H9 (cell line): ENCODE data around the gene ABCA3. TPM values are rescaled to one million over a fixed set of nuclear protein-coding genes. Genes with fewer than 3 reads are reported as not detected.
A peak's percentile ranks its signal among the peaks of the same experiment; 100 is the strongest.

Experiments used
- DNase-seq: peaks from one replicate; pipeline ENCODE4 v3.0.0-alpha.2; 2017
- H2AFZ ChIP-seq: one replicate; pipeline ENCODE4 v1.6.1; 2013; ENCODE audit warnings: mild to moderate bottlenecking, low read length, control low read depth, moderate library complexity
- H2AK5ac ChIP-seq: 2 replicates; pipeline ENCODE4 v1.6.1; 2013; ENCODE audit warnings: low read length, control low read depth, mixed read lengths; ENCODE audit not compliant: insufficient read length
- H2BK120ac ChIP-seq: one replicate; pipeline ENCODE4 v1.6.1; 2013; ENCODE audit warnings: low read depth, mild to moderate bottlenecking, low read length, control low read depth, inconsistent platforms; ENCODE audit not compliant: poor library complexity, severe bottlenecking
- H2BK12ac ChIP-seq: 2 replicates; pipeline ENCODE4 v1.6.1; 2013; ENCODE audit warnings: low read length, control low read depth, mixed read lengths, low read depth; ENCODE audit not compliant: insufficient read length
- H2BK15ac ChIP-seq: 2 replicates; pipeline ENCODE4 v1.6.1; 2013; ENCODE audit warnings: low read depth, low read length, control low read depth
- H2BK20ac ChIP-seq: one replicate; pipeline ENCODE4 v1.6.1; 2013; ENCODE audit warnings: low read depth, mild to moderate bottlenecking, low read length, control low read depth, inconsistent platforms; ENCODE audit not compliant: poor library complexity, severe bottlenecking
- H2BK5ac ChIP-seq: 2 replicates; pipeline ENCODE4 v1.6.1; 2013; ENCODE audit warnings: low read length, control low read depth, mixed read lengths; ENCODE audit not compliant: insufficient read length
- H3K14ac ChIP-seq: 2 replicates; pipeline ENCODE4 v1.6.1; 2013; ENCODE audit warnings: low read length, control low read depth; ENCODE audit not compliant: insufficient read depth
- H3K18ac ChIP-seq: 2 replicates; pipeline ENCODE4 v1.6.1; 2013; ENCODE audit warnings: low read depth, mild to moderate bottlenecking, mixed read lengths, low read length, control low read depth; ENCODE audit not compliant: insufficient read length
- H3K23ac ChIP-seq: 2 replicates; pipeline ENCODE4 v1.6.1; 2013; ENCODE audit warnings: low read length, control low read depth, mixed read lengths, low read depth; ENCODE audit not compliant: insufficient read length
- H3K23me2 ChIP-seq: 2 replicates; pipeline ENCODE4 v1.6.1; 2013; ENCODE audit warnings: low read depth, mild to moderate bottlenecking, mixed read lengths, low read length, control low read depth; ENCODE audit not compliant: insufficient read length, poor library complexity, severe bottlenecking
- H3K27ac ChIP-seq: 2 replicates; pipeline ENCODE4 v1.5.1; 2013; ENCODE audit warnings: low read length, control low read depth, mixed read lengths, low read depth; ENCODE audit not compliant: insufficient read length
- H3K27me3 ChIP-seq: 2 replicates; pipeline ENCODE4 v1.6.1; 2013; ENCODE audit warnings: low read length, control low read depth, inconsistent platforms; ENCODE audit not compliant: insufficient read depth
- H3K4ac ChIP-seq: 2 replicates; pipeline ENCODE4 v1.6.1; 2013; ENCODE audit warnings: low read depth, mild to moderate bottlenecking, control low read depth, inconsistent platforms, low read length, moderate library complexity
- H3K4me1 ChIP-seq: 2 replicates; pipeline ENCODE4 v1.6.1; 2013; ENCODE audit warnings: low read length, control low read depth, inconsistent platforms; ENCODE audit not compliant: insufficient read depth
- H3K4me2 ChIP-seq: 2 replicates; pipeline ENCODE4 v1.6.1; 2013; ENCODE audit warnings: low read length, control low read depth, mixed read lengths; ENCODE audit not compliant: insufficient read length, insufficient read depth
- H3K56ac ChIP-seq: 2 replicates; pipeline ENCODE4 v1.6.1; 2013; ENCODE audit warnings: low read depth, mild to moderate bottlenecking, mixed read lengths, low read length, control low read depth; ENCODE audit not compliant: insufficient read length
- H3K79me1 ChIP-seq: 2 replicates; pipeline ENCODE4 v1.6.1; 2013; ENCODE audit warnings: low read depth, mild to moderate bottlenecking, moderate library complexity, low read length, control low read depth, inconsistent platforms; ENCODE audit not compliant: insufficient read depth, poor library complexity, severe bottlenecking
- H3K79me2 ChIP-seq: 2 replicates; pipeline ENCODE4 v1.6.1; 2013; ENCODE audit warnings: low read length, control low read depth, inconsistent platforms; ENCODE audit not compliant: insufficient read depth
- H3K9ac ChIP-seq: 2 replicates; pipeline ENCODE4 v1.6.1; 2013; ENCODE audit warnings: low read length, control low read depth, mixed read lengths; ENCODE audit not compliant: insufficient read length; ENCODE audit errors: extremely low read depth
- H3K9me3 ChIP-seq: one replicate; pipeline ENCODE4 v1.6.1; 2013; ENCODE audit warnings: low read depth, low read length, inconsistent platforms; ENCODE audit not compliant: control insufficient read depth
- H3T11ph ChIP-seq: one replicate; pipeline ENCODE4 v1.6.1; 2013; ENCODE audit warnings: mild to moderate bottlenecking, low read length, control low read depth, inconsistent platforms
- H4K20me1 ChIP-seq: one replicate; pipeline ENCODE4 v1.6.1; 2013; ENCODE audit not compliant: control insufficient read depth, insufficient read length, insufficient read depth
- H4K5ac ChIP-seq: 2 replicates; pipeline ENCODE4 v1.6.1; 2013; ENCODE audit warnings: low read depth, mild to moderate bottlenecking, mixed read lengths, low read length, control low read depth; ENCODE audit not compliant: insufficient read length
- H4K8ac ChIP-seq: replicated peaks from 2 replicates; pipeline ENCODE4 v1.6.1; 2013; ENCODE audit warnings: low read length, control low read depth, mixed read lengths, low read depth; ENCODE audit not compliant: insufficient read length
- H4K91ac ChIP-seq: 2 replicates; pipeline ENCODE4 v1.6.1; 2013; ENCODE audit warnings: low read depth, mild to moderate bottlenecking, moderate library complexity, mixed read lengths, low read length, control low read depth; ENCODE audit not compliant: insufficient read length
- H3K27ac Mint-ChIP-seq, 3 experiments: 2 replicates in 2 of 3; 3 replicates in 1 of 3; pipeline ENCODE4 v1.8.0; 2020 to 2021; ENCODE audit warnings: mixed read lengths in 3 of 3, mild to moderate bottlenecking in 1 of 3, moderate library complexity in 1 of 3
- H3K27me3 Mint-ChIP-seq: 2 replicates; pipeline ENCODE4 v1.8.0; 2021; ENCODE audit warnings: low read depth, mild to moderate bottlenecking, moderate library complexity, mixed read lengths
- H3K36me3 Mint-ChIP-seq, 3 experiments: 2 replicates in 2 of 3; 3 replicates in 1 of 3; pipeline ENCODE4 v1.8.0; 2020 to 2021; ENCODE audit warnings: low read depth in 3 of 3, mixed read lengths in 3 of 3; ENCODE audit not compliant: insufficient read depth in 1 of 3
- H3K4me1 Mint-ChIP-seq, 2 experiments: 2 replicates each; pipeline ENCODE4 v1.8.0; 2020; ENCODE audit warnings: mixed read lengths in 2 of 2
- H3K4me3 Mint-ChIP-seq, 2 experiments: 2 replicates in 1 of 2; 3 replicates in 1 of 2; pipeline ENCODE4 v1.8.0; 2020 to 2021; ENCODE audit warnings: mild to moderate bottlenecking in 2 of 2, mixed read lengths in 2 of 2, moderate library complexity in 1 of 2
- H3K9me3 Mint-ChIP-seq, 2 experiments: 2 replicates in 1 of 2; 3 replicates in 1 of 2; pipeline ENCODE4 v1.8.0; 2020; ENCODE audit warnings: mild to moderate bottlenecking in 2 of 2, mixed read lengths in 2 of 2, moderate library complexity in 1 of 2
- WGBS: extraction: QIAGEN DNeasy Blood & Tissue Kit; methylation state at CpG from one replicate; pipeline ENCODE4 v1.1.7; 2013; ENCODE audit warnings: missing lambda C conversion rate, low lambda C conversion rate, mixed read lengths; ENCODE audit not compliant: insufficient read length; ENCODE audit errors: extremely low coverage; 5-methylcytosine and 5-hydroxymethylcytosine counted together
- total RNA-seq: library from RNA; stranded (reverse); gene quantifications from 2 replicates; pipeline ENCODE4 v1.2.1, GENCODE V29; 2021
- TF ChIP-seq, protein P1 (sequence below): fragments of 200-600 bp; sonication (generic); conservative IDR thresholded peaks from 3 replicates; pipeline ENCODE4 v1.8.0; 2021; ENCODE audit warnings: antibody characterized with exemption, mild to moderate bottlenecking

ABCA3 gene
- total RNA-seq, 1 experiment from 2014 or later, result 8.0 TPM

DNA sequence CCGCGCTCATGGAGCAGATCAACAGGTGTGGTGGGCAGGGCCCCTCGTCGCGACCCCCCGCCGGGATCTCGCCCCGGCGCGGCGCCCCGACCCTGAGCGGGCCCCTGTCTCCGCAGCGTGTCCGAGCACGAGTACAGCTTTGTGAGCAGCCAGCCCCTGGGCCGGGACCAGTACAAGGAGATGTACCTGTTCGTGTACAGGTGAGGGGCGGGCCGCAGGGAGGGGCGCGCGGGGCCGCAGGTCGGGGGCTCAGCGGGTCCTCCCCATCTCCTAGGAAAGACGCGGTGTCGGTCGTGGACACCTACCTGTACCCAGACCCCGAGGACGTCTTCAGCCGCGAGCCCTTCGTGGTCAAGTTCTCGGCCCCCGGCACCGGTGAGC lies 103.4 kb downstream of the ABCA3 start:
- Histone ChIP-seq H3K79me1 (no peaks in the 10 kb centered on the region), H4K91ac (no peak overlapping the region), H3K14ac (no peak overlapping the region; the same call in 1 of the 2 replicates), H4K20me1 (no peaks in the 10 kb centered on the region), H3K23ac (no peak overlapping the region), H3K4me2 (peak overlapping the region; percentile 67), H2BK15ac (no peak overlapping the region), H2BK20ac (no peak overlapping the region), H3K4me1 (no peaks in the 10 kb centered on the region), H3K79me2 (no peaks in the 10 kb centered on the region), H3K9me3 (no peaks in the 10 kb centered on the region), H2AFZ (no peak overlapping the region), H3K27ac (no peak overlapping the region), H2AK5ac (no peak overlapping the region), H2BK12ac (no peak overlapping the region), H3K56ac (no peak overlapping the region), H3T11ph (no peak overlapping the region), H4K8ac (no peak overlapping the region), H3K9ac (no peak overlapping the region), H3K4ac (no peak overlapping the region), H3K23me2 (peaks cover 13% of the 10 kb centered on the region), H2BK120ac (no peak overlapping the region), H3K18ac (no peak overlapping the region), H4K5ac (no peak overlapping the region), H3K27me3 (peaks cover 2% of the 10 kb centered on the region; the same call in 1 of the 2 replicates), H2BK5ac (no peak overlapping the region)
- Mint-ChIP-seq H3K36me3 (peaks cover 2 to 28% (median 5%) of the 10 kb centered on the region in 3 experiments; a peak in 5 of 7 replicates), H3K27me3 (peaks cover 16% of the 10 kb centered on the region), H3K4me3 (peak overlapping the region; percentile 42 to 72; a peak in 4 of 5 replicates), H3K27ac (no peak overlapping the region), H3K4me1 (peaks cover 0 to 3% of the 10 kb centered on the region in 2 experiments; a peak in 1 of 4 replicates), H3K9me3 (no peaks in the 10 kb centered on the region)
- DNase-seq, result no peak
- TF ChIP-seq, protein P1, sequence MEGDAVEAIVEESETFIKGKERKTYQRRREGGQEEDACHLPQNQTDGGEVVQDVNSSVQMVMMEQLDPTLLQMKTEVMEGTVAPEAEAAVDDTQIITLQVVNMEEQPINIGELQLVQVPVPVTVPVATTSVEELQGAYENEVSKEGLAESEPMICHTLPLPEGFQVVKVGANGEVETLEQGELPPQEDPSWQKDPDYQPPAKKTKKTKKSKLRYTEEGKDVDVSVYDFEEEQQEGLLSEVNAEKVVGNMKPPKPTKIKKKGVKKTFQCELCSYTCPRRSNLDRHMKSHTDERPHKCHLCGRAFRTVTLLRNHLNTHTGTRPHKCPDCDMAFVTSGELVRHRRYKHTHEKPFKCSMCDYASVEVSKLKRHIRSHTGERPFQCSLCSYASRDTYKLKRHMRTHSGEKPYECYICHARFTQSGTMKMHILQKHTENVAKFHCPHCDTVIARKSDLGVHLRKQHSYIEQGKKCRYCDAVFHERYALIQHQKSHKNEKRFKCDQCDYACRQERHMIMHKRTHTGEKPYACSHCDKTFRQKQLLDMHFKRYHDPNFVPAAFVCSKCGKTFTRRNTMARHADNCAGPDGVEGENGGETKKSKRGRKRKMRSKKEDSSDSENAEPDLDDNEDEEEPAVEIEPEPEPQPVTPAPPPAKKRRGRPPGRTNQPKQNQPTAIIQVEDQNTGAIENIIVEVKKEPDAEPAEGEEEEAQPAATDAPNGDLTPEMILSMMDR, result no peak
- WGBS, result no CpG with 5 or more reads among the region's 40 CpGs
